Neural cell (in vitro differentiated cells): ENCODE measurements around the gene TMEM126B. TPM values are rescaled to one million over a fixed set of nuclear protein-coding genes. Genes with fewer than 3 reads are reported as not detected.

Experiments
- H2AFZ ChIP-seq: fragments of 200-600, 300-800 bp; sonication (generic), shearing (Covaris generic); 2 replicates; pipeline ENCODE4 v1.6.0; 2014; ENCODE audit warnings: low read depth, mild to moderate bottlenecking, antibody characterized with exemption, low read length, moderate library complexity
- H3F3A ChIP-seq: fragments of 200-600 bp; shearing (Covaris generic); 2 replicates; pipeline ENCODE4 v1.6.1; 2016; ENCODE audit warnings: mild to moderate bottlenecking, moderate library complexity, mixed read lengths, antibody characterized with exemption, low read length; ENCODE audit not compliant: insufficient read depth, poor library complexity, severe bottlenecking
- H3K27ac ChIP-seq: fragments of 200-600, 300-800 bp; sonication (generic), shearing (Covaris generic); 2 replicates; pipeline ENCODE4 v1.5.1; 2014; ENCODE audit warnings: mild to moderate bottlenecking, low read length, moderate library complexity
- H3K27me3 ChIP-seq: fragments of 300-800, 200-600 bp; sonication (generic), shearing (Covaris generic); 2 replicates; pipeline ENCODE4 v1.6.0; 2014; ENCODE audit warnings: mild to moderate bottlenecking, low read depth, low read length, moderate library complexity; ENCODE audit not compliant: insufficient read depth
- H3K36me3 ChIP-seq: fragments of 300-800, 200-600 bp; sonication (generic), shearing (Covaris generic); 2 replicates; pipeline ENCODE4 v1.5.1; 2014; ENCODE audit warnings: mild to moderate bottlenecking, antibody characterized with exemption, low read length, moderate library complexity; ENCODE audit not compliant: insufficient read depth
- H3K4me2 ChIP-seq: fragments of 300-800, 200-600 bp; sonication (generic), shearing (Covaris generic); 2 replicates; pipeline ENCODE4 v1.6.0; 2014; ENCODE audit warnings: mild to moderate bottlenecking, low read length
- H3K4me3 ChIP-seq: fragments of 300-800, 200-600 bp; sonication (generic), shearing (Covaris generic); 2 replicates; pipeline ENCODE4 v1.5.1; 2014; ENCODE audit warnings: mild to moderate bottlenecking, low read length, moderate library complexity
- H3K79me2 ChIP-seq: fragments of 200-600 bp; shearing (Covaris generic); replicated peaks from 2 replicates; pipeline ENCODE4 v1.6.0; 2014; ENCODE audit warnings: mild to moderate bottlenecking, low read length, moderate library complexity; ENCODE audit not compliant: insufficient read depth
- H3K9ac ChIP-seq: fragments of 300-800, 200-600 bp; sonication (generic), shearing (Covaris generic); 2 replicates; pipeline ENCODE4 v1.6.1; 2016; ENCODE audit warnings: mild to moderate bottlenecking, low read length, mixed read lengths
- H3K9me2 ChIP-seq: fragments of 200-600 bp; shearing (Covaris generic); 2 replicates; pipeline ENCODE4 v1.6.1; 2016; ENCODE audit warnings: mild to moderate bottlenecking, low read length, mixed read lengths; ENCODE audit not compliant: insufficient read depth
- H3K9me3 ChIP-seq: fragments of 200-600, 300-800 bp; sonication (generic), shearing (Covaris generic); 2 replicates; pipeline ENCODE4 v1.6.1; 2016; ENCODE audit warnings: mild to moderate bottlenecking, mixed run types, low read length, moderate library complexity, mixed read lengths
- H4K20me1 ChIP-seq: fragments of 200-600 bp; shearing (Covaris generic); 2 replicates; pipeline ENCODE4 v1.6.1; 2016; ENCODE audit warnings: mild to moderate bottlenecking, mixed run types; ENCODE audit not compliant: insufficient read depth
- EP300 ChIP-seq: fragments of 450-650 bp; conservative IDR thresholded peaks from 2 replicates; pipeline ENCODE4 v1.6.1; 2014; ENCODE audit warnings: antibody characterized with exemption, mild to moderate bottlenecking, moderate library complexity; ENCODE audit not compliant: poor library complexity, severe bottlenecking
- EZH2 ChIP-seq: fragments of 200-600, 300-800 bp; shearing (Covaris generic), sonication (generic); IDR thresholded peaks from 2 replicates; pipeline ENCODE4 v1.6.1; 2014; ENCODE audit warnings: antibody characterized with exemption, low read length, borderline replicate concordance, mild to moderate bottlenecking; ENCODE audit not compliant: insufficient read depth, poor library complexity, severe bottlenecking
- MXI1 ChIP-seq: fragments of 450-650 bp; conservative IDR thresholded peaks from 2 replicates; pipeline ENCODE4 v1.6.1; 2014; ENCODE audit warnings: antibody characterized with exemption, mild to moderate bottlenecking; ENCODE audit not compliant: poor library complexity, severe bottlenecking
- POLR2AphosphoS5 ChIP-seq: IDR thresholded peaks from 2 replicates; pipeline ENCODE4 v1.6.1; 2012
- RAD21 ChIP-seq: fragments of 450-650 bp; conservative IDR thresholded peaks from 2 replicates; pipeline ENCODE4 v1.6.1; 2014; ENCODE audit warnings: antibody characterized with exemption, mild to moderate bottlenecking, moderate library complexity
- SMC3 ChIP-seq: fragments of 450-650 bp; conservative IDR thresholded peaks from 2 replicates; pipeline ENCODE4 v1.6.1; 2014; ENCODE audit warnings: antibody characterized with exemption, mild to moderate bottlenecking, moderate library complexity; ENCODE audit not compliant: poor library complexity
- TAF1 ChIP-seq: IDR thresholded peaks from 2 replicates; pipeline ENCODE4 v1.6.1; 2012; ENCODE audit warnings: low read depth
- polyA minus RNA-seq: library from RNA; depleted of rRNA, polyadenylated mRNA; stranded (reverse); fragments of >200 nt; gene quantifications from 2 replicates; pipeline ENCODE4 v1.2.3, GENCODE V29; 2014
- polyA plus RNA-seq: library from polyadenylated mRNA; depleted of rRNA; stranded (reverse); fragments of >200 nt; gene quantifications from 2 replicates; pipeline ENCODE4 v1.2.3, GENCODE V29; 2014
- TF ChIP-seq, protein P1 (sequence below): IDR thresholded peaks from 2 replicates; pipeline ENCODE4 v1.6.1; 2012; ENCODE audit warnings: borderline replicate concordance
- TF ChIP-seq, protein P2 (sequence below): fragments of 450-650 bp; IDR thresholded peaks from 2 replicates; pipeline ENCODE4 v1.5.1; 2014; ENCODE audit warnings: antibody characterized with exemption, mild to moderate bottlenecking, moderate library complexity; ENCODE audit not compliant: poor library complexity, severe bottlenecking

Gene TMEM126B
- polyA plus RNA-seq (97.0 and 111 TPM in 2 replicates), polyA minus RNA-seq (35.3 and 37.9 TPM in 2 replicates)

DNA sequence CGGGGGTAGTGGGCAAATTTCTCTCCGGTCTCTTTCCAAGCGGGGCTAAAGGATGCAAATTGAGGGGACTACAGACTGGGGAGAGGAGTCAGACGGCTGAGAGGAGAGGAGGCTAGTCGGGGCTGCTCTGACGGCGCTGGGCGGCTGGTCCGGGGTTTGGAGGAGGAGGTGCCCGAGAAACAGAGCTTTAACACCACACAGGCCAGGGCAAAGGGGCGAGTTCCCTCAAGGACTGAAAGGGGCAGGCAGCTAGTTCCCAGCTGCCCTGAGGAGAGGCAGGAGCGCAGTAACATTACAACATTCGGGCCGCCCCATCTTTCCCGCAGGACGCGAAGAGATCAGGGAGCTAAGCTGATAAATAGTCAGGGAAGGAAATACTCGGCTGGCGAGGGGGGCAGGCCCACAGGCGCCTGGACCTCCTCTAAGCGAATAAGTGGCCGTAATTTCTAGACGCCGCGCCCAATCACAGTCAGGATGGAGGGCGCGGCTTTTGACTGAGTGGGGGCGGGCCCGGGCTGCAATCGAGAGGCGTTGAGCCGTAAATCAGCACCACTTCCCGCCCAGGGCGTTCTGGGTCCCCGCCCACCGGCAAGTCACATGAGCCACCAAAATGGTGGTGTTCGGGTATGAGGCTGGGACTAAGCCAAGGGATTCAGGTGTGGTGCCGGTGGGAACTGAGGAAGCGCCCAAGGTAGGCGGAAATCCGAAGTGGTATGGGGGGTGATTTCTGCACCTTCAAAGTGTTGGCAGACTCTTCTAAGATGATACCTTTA, at the start of gene TMEM126B:
TMEM126B (plus strand) TSS at position 596 of the 773 bp plus-strand sequence; CDS start at position 611, 15 bp downstream.
- peak within 1 kb of the TSS; percentile 85 for H2AFZ ChIP-seq
- no peaks in the 10 kb centered on the region for H3K36me3 ChIP-seq
- H3K27ac ChIP-seq, result peak within 1 kb of the TSS; percentile 60
- H3K4me2 ChIP-seq, result peak within 1 kb of the TSS; percentile 87
- peaks cover 5% of the 10 kb centered on the region for H3F3A ChIP-seq
- H3K79me2 ChIP-seq, result peaks cover 19% of the 10 kb centered on the region
- TF ChIP-seq EZH2, result no peak
- no peak for TF ChIP-seq RAD21
- TF ChIP-seq, protein P1, sequence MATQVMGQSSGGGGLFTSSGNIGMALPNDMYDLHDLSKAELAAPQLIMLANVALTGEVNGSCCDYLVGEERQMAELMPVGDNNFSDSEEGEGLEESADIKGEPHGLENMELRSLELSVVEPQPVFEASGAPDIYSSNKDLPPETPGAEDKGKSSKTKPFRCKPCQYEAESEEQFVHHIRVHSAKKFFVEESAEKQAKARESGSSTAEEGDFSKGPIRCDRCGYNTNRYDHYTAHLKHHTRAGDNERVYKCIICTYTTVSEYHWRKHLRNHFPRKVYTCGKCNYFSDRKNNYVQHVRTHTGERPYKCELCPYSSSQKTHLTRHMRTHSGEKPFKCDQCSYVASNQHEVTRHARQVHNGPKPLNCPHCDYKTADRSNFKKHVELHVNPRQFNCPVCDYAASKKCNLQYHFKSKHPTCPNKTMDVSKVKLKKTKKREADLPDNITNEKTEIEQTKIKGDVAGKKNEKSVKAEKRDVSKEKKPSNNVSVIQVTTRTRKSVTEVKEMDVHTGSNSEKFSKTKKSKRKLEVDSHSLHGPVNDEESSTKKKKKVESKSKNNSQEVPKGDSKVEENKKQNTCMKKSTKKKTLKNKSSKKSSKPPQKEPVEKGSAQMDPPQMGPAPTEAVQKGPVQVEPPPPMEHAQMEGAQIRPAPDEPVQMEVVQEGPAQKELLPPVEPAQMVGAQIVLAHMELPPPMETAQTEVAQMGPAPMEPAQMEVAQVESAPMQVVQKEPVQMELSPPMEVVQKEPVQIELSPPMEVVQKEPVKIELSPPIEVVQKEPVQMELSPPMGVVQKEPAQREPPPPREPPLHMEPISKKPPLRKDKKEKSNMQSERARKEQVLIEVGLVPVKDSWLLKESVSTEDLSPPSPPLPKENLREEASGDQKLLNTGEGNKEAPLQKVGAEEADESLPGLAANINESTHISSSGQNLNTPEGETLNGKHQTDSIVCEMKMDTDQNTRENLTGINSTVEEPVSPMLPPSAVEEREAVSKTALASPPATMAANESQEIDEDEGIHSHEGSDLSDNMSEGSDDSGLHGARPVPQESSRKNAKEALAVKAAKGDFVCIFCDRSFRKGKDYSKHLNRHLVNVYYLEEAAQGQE, result no peak
- TF ChIP-seq SMC3, result no peak
- TF ChIP-seq EP300, result peak; percentile 31
- TF ChIP-seq, protein P2, sequence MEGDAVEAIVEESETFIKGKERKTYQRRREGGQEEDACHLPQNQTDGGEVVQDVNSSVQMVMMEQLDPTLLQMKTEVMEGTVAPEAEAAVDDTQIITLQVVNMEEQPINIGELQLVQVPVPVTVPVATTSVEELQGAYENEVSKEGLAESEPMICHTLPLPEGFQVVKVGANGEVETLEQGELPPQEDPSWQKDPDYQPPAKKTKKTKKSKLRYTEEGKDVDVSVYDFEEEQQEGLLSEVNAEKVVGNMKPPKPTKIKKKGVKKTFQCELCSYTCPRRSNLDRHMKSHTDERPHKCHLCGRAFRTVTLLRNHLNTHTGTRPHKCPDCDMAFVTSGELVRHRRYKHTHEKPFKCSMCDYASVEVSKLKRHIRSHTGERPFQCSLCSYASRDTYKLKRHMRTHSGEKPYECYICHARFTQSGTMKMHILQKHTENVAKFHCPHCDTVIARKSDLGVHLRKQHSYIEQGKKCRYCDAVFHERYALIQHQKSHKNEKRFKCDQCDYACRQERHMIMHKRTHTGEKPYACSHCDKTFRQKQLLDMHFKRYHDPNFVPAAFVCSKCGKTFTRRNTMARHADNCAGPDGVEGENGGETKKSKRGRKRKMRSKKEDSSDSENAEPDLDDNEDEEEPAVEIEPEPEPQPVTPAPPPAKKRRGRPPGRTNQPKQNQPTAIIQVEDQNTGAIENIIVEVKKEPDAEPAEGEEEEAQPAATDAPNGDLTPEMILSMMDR, result no peak
- peak; percentile 66 for TF ChIP-seq TAF1
- TF ChIP-seq POLR2AphosphoS5, result peak; percentile 83
- TF ChIP-seq MXI1, result peak; percentile 69
- H3K27me3 ChIP-seq, result no peaks in the 10 kb centered on the region
- no peaks in the 10 kb centered on the region for H4K20me1 ChIP-seq
- peak within 1 kb of the TSS; percentile 70 for H3K9ac ChIP-seq
- H3K9me3 ChIP-seq, result no peaks in the 10 kb centered on the region
- no peaks in the 10 kb centered on the region for H3K9me2 ChIP-seq
- H3K4me3 ChIP-seq, result peak within 1 kb of the TSS; percentile 75

DNA sequence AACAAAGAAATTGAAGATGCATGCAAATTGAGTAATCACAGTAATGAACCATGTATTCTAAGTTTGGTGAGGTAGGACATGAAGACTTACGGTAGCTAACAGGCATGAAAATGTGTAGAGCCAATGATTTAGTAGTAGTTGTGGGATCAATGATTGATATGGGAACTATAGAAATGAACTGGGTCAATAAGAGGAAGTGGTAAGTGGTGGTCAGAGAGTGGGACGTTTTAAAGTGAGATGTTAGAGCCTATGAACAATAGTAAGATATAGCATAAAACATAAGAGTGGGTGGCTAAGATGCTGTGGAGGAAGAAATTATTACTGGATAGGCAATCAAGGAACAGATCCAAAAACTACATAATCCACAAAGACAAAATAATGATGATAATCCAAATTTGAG, 46.3 kb upstream of the TMEM126B start:
- no peaks in the 10 kb centered on the region for H3K9me3 ChIP-seq
- no peak overlapping the region for H3K4me3 ChIP-seq
- H3K9ac ChIP-seq, result no peak overlapping the region
- H2AFZ ChIP-seq, result no peak overlapping the region
- no peaks in the 10 kb centered on the region for H4K20me1 ChIP-seq
- H3K27me3 ChIP-seq, result no peaks in the 10 kb centered on the region
- H3K27ac ChIP-seq, result no peak overlapping the region
- H3K36me3 ChIP-seq, result no peaks in the 10 kb centered on the region
- TF ChIP-seq RAD21 (no peak), EZH2 (no peak), SMC3 (no peak), MXI1 (no peak), EP300 (no peak), POLR2AphosphoS5 (no peak)
- TF ChIP-seq, protein P1, result no peak
- TF ChIP-seq, protein P2, result no peak
- H3K79me2 ChIP-seq, result no peaks in the 10 kb centered on the region
- no peaks in the 10 kb centered on the region for H3F3A ChIP-seq
- H3K9me2 ChIP-seq, result no peaks in the 10 kb centered on the region
- H3K4me2 ChIP-seq, result no peak overlapping the region
